Fibroblast of lung (primary cell): Measurements from ENCODE around the gene MCM3AP. TPM values are rescaled to one million over a fixed set of nuclear protein-coding genes. Genes with fewer than 3 reads are reported as not detected.

Experiments
- DNase-seq, 2 donors: peaks; one replicate each; pipeline versions ENCODE4 v3.0.0 to v3.0.0-alpha.2; 2010; ENCODE audit warnings: low read depth in 2 of 2
- H2AFZ ChIP-seq: 2 replicates; pipeline ENCODE4 v1.5.1; 2012; ENCODE audit warnings: low read length, control low read depth, inconsistent platforms
- H3K27ac ChIP-seq: 2 replicates; pipeline ENCODE4 v1.5.1; 2011; ENCODE audit warnings: low read length, control low read depth; ENCODE audit not compliant: insufficient read depth
- H3K27me3 ChIP-seq: 2 replicates; pipeline ENCODE4 v1.5.1; 2011; ENCODE audit warnings: mild to moderate bottlenecking, low read length; ENCODE audit not compliant: control insufficient read depth, insufficient read depth
- H3K36me3 ChIP-seq: 2 replicates; pipeline ENCODE4 v1.5.1; 2011; ENCODE audit warnings: low read length; ENCODE audit not compliant: control insufficient read depth, insufficient read depth
- H3K4me1 ChIP-seq: 2 replicates; pipeline ENCODE4 v1.5.1; 2011; ENCODE audit warnings: low read length; ENCODE audit not compliant: control insufficient read depth, insufficient read depth; ENCODE audit errors: extremely low read depth
- H3K4me2 ChIP-seq: 2 replicates; pipeline ENCODE4 v1.5.1; 2011; ENCODE audit warnings: low read length, control low read depth; ENCODE audit not compliant: insufficient read depth; ENCODE audit errors: extremely low read depth
- H3K4me3 ChIP-seq, 4 experiments: fragments of 200-600 bp in 1 of 4; sonication (generic) in 1 of 4; replicated peaks in 1 of 4; 2 replicates each; pipeline ENCODE4 v1.5.1; 2011 to 2016; ENCODE audit warnings: low read length in 4 of 4, low read depth in 3 of 4, mild to moderate bottlenecking in 3 of 4, control low read depth in 2 of 4, inconsistent platforms in 1 of 4, mixed read lengths in 1 of 4; ENCODE audit not compliant: insufficient read depth in 1 of 4; ENCODE audit errors: control extremely low read depth in 1 of 4
- H3K79me2 ChIP-seq: 2 replicates; pipeline ENCODE4 v1.5.1; 2012; ENCODE audit warnings: mild to moderate bottlenecking, low read length, inconsistent platforms; ENCODE audit not compliant: control insufficient read depth, insufficient read depth
- H3K9ac ChIP-seq: 2 replicates; pipeline ENCODE4 v1.5.1; 2011; ENCODE audit warnings: mild to moderate bottlenecking, low read length, control low read depth; ENCODE audit not compliant: insufficient read depth
- H3K9me3 ChIP-seq: 2 replicates; pipeline ENCODE4 v1.5.1; 2012; ENCODE audit warnings: low read depth, low read length; ENCODE audit not compliant: control insufficient read depth, insufficient read depth
- H4K20me1 ChIP-seq: 2 replicates; pipeline ENCODE4 v1.5.1; 2011; ENCODE audit warnings: low read length; ENCODE audit not compliant: control insufficient read depth, insufficient read depth; ENCODE audit errors: extremely low read depth
- CTCF ChIP-seq, 2 donors: IDR thresholded peaks in 1 of 2; conservative IDR thresholded peaks in 1 of 2; 1 replicate in 1 of 2; 2 replicates in 1 of 2; pipeline ENCODE4 v1.5.1; 2011 to 2012; ENCODE audit warnings: low read length in 2 of 2, control low read depth in 1 of 2, inconsistent platforms in 1 of 2, low read depth in 1 of 2, mild to moderate bottlenecking in 1 of 2
- EZH2 ChIP-seq: IDR thresholded peaks from 2 replicates; pipeline ENCODE4 v1.5.1; 2012; ENCODE audit warnings: low read length, control low read depth, mild to moderate bottlenecking; ENCODE audit errors: missing control alignments
- polyA plus RNA-seq, 2 donors: library from polyadenylated mRNA; depleted of rRNA in 1 of 2; stranded (reverse) in 1 of 2; unstranded in 1 of 2; fragments of >200 nt; gene quantifications; 2 replicates each; pipeline ENCODE4 v1.2.1, GENCODE V29; 2011 to 2012; ENCODE audit warnings: missing spikeins in 1 of 2
- total RNA-seq: library from RNA; depleted of rRNA; stranded (reverse); fragments of >200 nt; gene quantifications from 2 replicates; pipeline ENCODE4 v1.2.1, GENCODE V29; 2014

Gene MCM3AP
- total and polyA plus RNA-seq, 2 donors (not counting 1 experiment from before 2014, with no cell fraction given): 40.4 to 64.6 TPM

- H3K36me3 ChIP-seq: peaks cover 40% of the 10 kb centered on the region
- H3K4me1 ChIP-seq: no peaks in the 10 kb centered on the region
- H3K79me2 ChIP-seq: no peaks in the 10 kb centered on the region
- H3K4me3 ChIP-seq: no peak overlapping the region
- no peak for DNase-seq
- no peak overlapping the region for H3K4me2 ChIP-seq
- H3K9ac ChIP-seq: no peak overlapping the region
- H4K20me1 ChIP-seq: no peaks in the 10 kb centered on the region
- H3K27me3 ChIP-seq: no peaks in the 10 kb centered on the region
- no peak overlapping the region for H2AFZ ChIP-seq
- H3K9me3 ChIP-seq: no peaks in the 10 kb centered on the region
- no peak for TF ChIP-seq EZH2
- TF ChIP-seq CTCF (conservative IDR thresholded peaks at IDR 0.05 in 1 of 2, IDR thresholded peaks at IDR 0.05 in 1 of 2; ENCODE audit: low read depth in 1 of 2, low read length in 2 of 2): no peak
- H3K27ac ChIP-seq: no peak overlapping the region
Observed at GRCh38 chr21:46252840-46253239, 32.6 kb downstream of the MCM3AP start.

- Histone ChIP-seq H3K4me1 (no peaks in the 10 kb centered on the region), H3K9ac (no peak overlapping the region), H3K27me3 (no peaks in the 10 kb centered on the region), H3K4me2 (no peak overlapping the region), H3K36me3 (peaks cover 32% of the 10 kb centered on the region), H3K9me3 (no peaks in the 10 kb centered on the region), H3K27ac (no peak overlapping the region), H3K79me2 (no peaks in the 10 kb centered on the region), H3K4me3 (no peak overlapping the region), H2AFZ (no peak overlapping the region), H4K20me1 (no peaks in the 10 kb centered on the region)
- TF ChIP-seq EZH2 (no peak), CTCF (conservative IDR thresholded peaks at IDR 0.05 in 1 of 2, IDR thresholded peaks at IDR 0.05 in 1 of 2; ENCODE audit: low read depth in 1 of 2, low read length in 2 of 2) (no peak)
- DNase-seq: peak in 1 of 2 donors; percentile 38
Observed at GRCh38 chr21:46250146-46250725, 35.2 kb downstream of the MCM3AP start.

GRCh38 chr21:46248827-46249226 is 36.6 kb downstream of the MCM3AP start:
- no peak overlapping the region for H2AFZ ChIP-seq
- H3K4me1 ChIP-seq: no peaks in the 10 kb centered on the region
- no peaks in the 10 kb centered on the region for H4K20me1 ChIP-seq
- no peak for DNase-seq
- no peak overlapping the region for H3K4me3 ChIP-seq
- H3K9me3 ChIP-seq: no peaks in the 10 kb centered on the region
- H3K9ac ChIP-seq: no peak overlapping the region
- H3K79me2 ChIP-seq: no peaks in the 10 kb centered on the region
- H3K27me3 ChIP-seq: no peaks in the 10 kb centered on the region
- no peak overlapping the region for H3K4me2 ChIP-seq
- no peak overlapping the region for H3K27ac ChIP-seq
- no peak for TF ChIP-seq EZH2
- peaks cover 31% of the 10 kb centered on the region for H3K36me3 ChIP-seq
